ENCODE measurements around the gene SYT13. TPM values are rescaled to one million over a fixed set of nuclear protein-coding genes. Genes with fewer than 3 reads are reported as not detected.

The SYT13 gene
- total and polyA plus RNA-seq, 10 of the 15 experiments (the other 5 are each of a cell fraction or from before 2014, with no cell fraction given): not detected

- no peak for ATAC-seq
- no peaks in the 10 kb centered on the region for H3K9me3 ChIP-seq (replicated peaks; ENCODE audit: control insufficient read depth, insufficient read depth, low read length)
- H3K9ac ChIP-seq (ENCODE audit: control insufficient read depth, insufficient read depth, low read length): no peak overlapping the region
- H3K79me2 ChIP-seq (ENCODE audit: control insufficient read depth, insufficient read depth, low read length): no peaks in the 10 kb centered on the region
- no peaks in the 10 kb centered on the region; a peak in 1 of 4 replicates for H3K27me3 ChIP-seq (replicated peaks in 1 of 2; ENCODE audit: control insufficient read depth in 2 of 2, insufficient read depth in 2 of 2, low read length in 1 of 2)
- WGBS (ENCODE audit: insufficient coverage, insufficient replicate concordance, low lambda C conversion rate, missing lambda C conversion rate): 33% methylated on average over 9 of the region's 9 CpGs
- DNase-seq (ENCODE audit: low read depth, low spot score): no peak
- POLR2A ChIA-PET: no interaction called here
- in situ Hi-C loops (cut with MboI): no loop called here
- no peak overlapping the region for H3K4me2 ChIP-seq (ENCODE audit: control insufficient read depth, insufficient read depth)
- no peaks in the 10 kb centered on the region; the same call in 1 of the 2 replicates for H3K4me1 ChIP-seq (ENCODE audit: control insufficient read depth, insufficient read depth, low read length)
- H3K36me3 ChIP-seq (ENCODE audit: control insufficient read depth in 2 of 2, insufficient read depth in 2 of 2, low read length in 1 of 2): no peaks in the 10 kb centered on the region
- CTCF ChIA-PET: no interaction called here
- no peak for TF ChIP-seq SRF (IDR thresholded peaks at IDR 0.05; ENCODE audit: low read depth in 2 of 2, low read length in 2 of 2)
- no peak for TF ChIP-seq SMAD5 (IDR thresholded peaks at IDR 0.05; ENCODE audit: low read depth)
- TF ChIP-seq SUZ12 (IDR thresholded peaks at IDR 0.05; ENCODE audit: unreplicated experiment): no peak
- TF ChIP-seq PAX8 (IDR thresholded peaks at IDR 0.05): no peak
- TF ChIP-seq ZNF274 (IDR thresholded peaks at IDR 0.05; ENCODE audit: insufficient read depth, insufficient read length): no peak
- TF ChIP-seq NBN (IDR thresholded peaks at IDR 0.05): no peak
- no peak for TF ChIP-seq PRDM15 (CRISPR knock-in tag; IDR thresholded peaks at IDR 0.05)
- no peak for TF ChIP-seq RBBP5 (conservative IDR thresholded peaks at IDR 0.05)
- TF ChIP-seq EP300 (IDR thresholded peaks at IDR 0.05; ENCODE audit: borderline replicate concordance in 1 of 2, control insufficient read depth in 1 of 2, low read depth in 2 of 2, low read length in 2 of 2): no peak
- TF ChIP-seq SUPT20H (IDR thresholded peaks at IDR 0.05; ENCODE audit: borderline replicate concordance, control insufficient read depth, low read depth, low read length): no peak
- no peak for TF ChIP-seq CTCF (IDR thresholded peaks at IDR 0.05 in 2 of 3, conservative IDR thresholded peaks at IDR 0.05 in 1 of 3; ENCODE audit: control insufficient read depth in 2 of 3, extremely low read depth in 1 of 3, insufficient read depth in 1 of 3, low read depth in 3 of 3, low read length in 3 of 3)
- H3K27ac ChIP-seq (ENCODE audit: control insufficient read depth, insufficient read depth): no peak overlapping the region
- no peaks in the 10 kb centered on the region for H4K20me1 ChIP-seq (ENCODE audit: control insufficient read depth, insufficient read depth)
- no peak for FAIRE-seq
- no peak overlapping the region for H2AFZ ChIP-seq (ENCODE audit: control insufficient read depth, low read depth, low read length)
- no TSS peak for BruUV-seq (replicated peaks)
- intact Hi-C loops (cut with micrococcal nuclease; ENCODE audit: unreplicated experiment): no loop called here
- SMC1A ChIA-PET (ENCODE audit: uncharacterized antibody, unreplicated experiment): no interaction called here
- RAD21 ChIA-PET (ENCODE audit: unreplicated experiment): no interaction called here
- no peak overlapping the region for H3K4me3 ChIP-seq
Measured at GRCh38 chr11:45316258-45316657, 30.1 kb upstream of the SYT13 start.

Measured in GM12878 (cell line).